ENCODE measurements around the gene AFF3.

The AFF3 gene

GRCh38 chr2:99852956-99853355 lies 289.4 kb downstream of the AFF3 start:
- Histone ChIP-seq H3F3A (ENCODE audit: control insufficient read depth, insufficient read depth) (no peaks in the 10 kb centered on the region), H3K79me2 (ENCODE audit: control insufficient read depth, low read length) (no peaks in the 10 kb centered on the region), H3K9me2 (replicated peaks; ENCODE audit: control insufficient read depth, low read length) (no peaks in the 10 kb centered on the region), H3K27ac (ENCODE audit: low read depth, low read length) (no peak overlapping the region), H3K4me2 (ENCODE audit: low read length) (no peak overlapping the region), H3K4me3 (ENCODE audit: low read length) (no peak overlapping the region), H3K36me3 (ENCODE audit: control insufficient read depth, low read length) (no peaks in the 10 kb centered on the region), H4K20me1 (ENCODE audit: control insufficient read depth, insufficient read depth, low read depth, low read length) (no peaks in the 10 kb centered on the region), H3K9me3 (ENCODE audit: control insufficient read depth, insufficient read depth, low read length) (no peaks in the 10 kb centered on the region), H3K27me3 (ENCODE audit: control insufficient read depth, low read length) (no peaks in the 10 kb centered on the region), H3K4me1 (ENCODE audit: control insufficient read depth, low read length) (no peaks in the 10 kb centered on the region)
- TF ChIP-seq CTCF (IDR thresholded peaks at IDR 0.05; ENCODE audit: low read depth, low read length, poor library complexity, severe bottlenecking) (no peak), EZH2phosphoT487 (IDR thresholded peaks at IDR 0.05; ENCODE audit: borderline replicate concordance, low read length) (no peak)

- Histone ChIP-seq H3K79me2 (ENCODE audit: control insufficient read depth, low read length) (no peaks in the 10 kb centered on the region), H3K9me3 (ENCODE audit: control insufficient read depth, insufficient read depth, low read length) (no peaks in the 10 kb centered on the region), H3K4me1 (ENCODE audit: control insufficient read depth, low read length) (no peaks in the 10 kb centered on the region), H3K27me3 (ENCODE audit: control insufficient read depth, low read length) (no peaks in the 10 kb centered on the region), H3K27ac (ENCODE audit: low read depth, low read length) (no peak overlapping the region), H4K20me1 (ENCODE audit: control insufficient read depth, insufficient read depth, low read depth, low read length) (no peaks in the 10 kb centered on the region), H3K9me2 (replicated peaks; ENCODE audit: control insufficient read depth, low read length) (no peaks in the 10 kb centered on the region), H3K4me3 (ENCODE audit: low read length) (no peak overlapping the region), H3K36me3 (ENCODE audit: control insufficient read depth, low read length) (no peaks in the 10 kb centered on the region), H3K4me2 (ENCODE audit: low read length) (no peak overlapping the region), H3F3A (ENCODE audit: control insufficient read depth, insufficient read depth) (no peaks in the 10 kb centered on the region)
- no peak for TF ChIP-seq EZH2phosphoT487 (IDR thresholded peaks at IDR 0.05; ENCODE audit: borderline replicate concordance, low read length)
These were observed 289.9 kb downstream of the AFF3 start for GRCh38 chr2:99852376-99852934.

GRCh38 chr2:99851811-99852210 lies 290.6 kb downstream of the AFF3 start:
- Histone ChIP-seq H3K9me3 (ENCODE audit: control insufficient read depth, insufficient read depth, low read length) (no peaks in the 10 kb centered on the region), H3F3A (ENCODE audit: control insufficient read depth, insufficient read depth) (no peaks in the 10 kb centered on the region), H3K27me3 (ENCODE audit: control insufficient read depth, low read length) (no peaks in the 10 kb centered on the region), H3K4me1 (ENCODE audit: control insufficient read depth, low read length) (no peaks in the 10 kb centered on the region), H3K9me2 (replicated peaks; ENCODE audit: control insufficient read depth, low read length) (no peaks in the 10 kb centered on the region), H3K27ac (ENCODE audit: low read depth, low read length) (no peak overlapping the region), H4K20me1 (ENCODE audit: control insufficient read depth, insufficient read depth, low read depth, low read length) (no peaks in the 10 kb centered on the region), H3K36me3 (ENCODE audit: control insufficient read depth, low read length) (no peaks in the 10 kb centered on the region), H3K4me3 (ENCODE audit: low read length) (no peak overlapping the region), H3K4me2 (ENCODE audit: low read length) (no peak overlapping the region), H3K79me2 (ENCODE audit: control insufficient read depth, low read length) (no peaks in the 10 kb centered on the region)
- TF ChIP-seq EZH2phosphoT487 (IDR thresholded peaks at IDR 0.05; ENCODE audit: borderline replicate concordance, low read length), result no peak
- TF ChIP-seq CTCF (IDR thresholded peaks at IDR 0.05; ENCODE audit: low read depth, low read length, poor library complexity, severe bottlenecking), result no peak

GRCh38 chr2:99851089-99851488 lies 291.3 kb downstream of the AFF3 start:
- no peak for TF ChIP-seq EZH2phosphoT487 (IDR thresholded peaks at IDR 0.05; ENCODE audit: borderline replicate concordance, low read length)
- TF ChIP-seq CTCF (IDR thresholded peaks at IDR 0.05; ENCODE audit: low read depth, low read length, poor library complexity, severe bottlenecking), result no peak
- Histone ChIP-seq H4K20me1 (ENCODE audit: control insufficient read depth, insufficient read depth, low read depth, low read length) (no peaks in the 10 kb centered on the region), H3F3A (ENCODE audit: control insufficient read depth, insufficient read depth) (no peaks in the 10 kb centered on the region), H3K4me3 (ENCODE audit: low read length) (no peak overlapping the region), H3K9me2 (replicated peaks; ENCODE audit: control insufficient read depth, low read length) (no peaks in the 10 kb centered on the region), H3K36me3 (ENCODE audit: control insufficient read depth, low read length) (no peaks in the 10 kb centered on the region), H3K4me1 (ENCODE audit: control insufficient read depth, low read length) (no peaks in the 10 kb centered on the region), H3K79me2 (ENCODE audit: control insufficient read depth, low read length) (no peaks in the 10 kb centered on the region), H3K27ac (ENCODE audit: low read depth, low read length) (no peak overlapping the region), H3K27me3 (ENCODE audit: control insufficient read depth, low read length) (no peaks in the 10 kb centered on the region), H3K9me3 (ENCODE audit: control insufficient read depth, insufficient read depth, low read length) (no peaks in the 10 kb centered on the region), H3K4me2 (ENCODE audit: low read length) (no peak overlapping the region)
